GM12892 (cell line): ENCODE measurements around the gene SNRNP27.

ENCODE experiments used
- POLR2A ChIP-seq: IDR thresholded peaks from 2 replicates; pipeline ENCODE4 v1.6.1; 2011; ENCODE audit warnings: low read depth, low read length, control low read depth
- POLR2AphosphoS5 ChIP-seq: IDR thresholded peaks from 2 replicates; pipeline ENCODE4 v1.6.1; 2011; ENCODE audit warnings: low read depth, low read length, control low read depth

- TF ChIP-seq POLR2AphosphoS5 (no peak), POLR2A (no peak)
Measured at GRCh38 chr2:69935011-69935410, 41.3 kb downstream of the SNRNP27 start.
